ENCODE data around the gene COL5A1.

Gene COL5A1

DNA sequence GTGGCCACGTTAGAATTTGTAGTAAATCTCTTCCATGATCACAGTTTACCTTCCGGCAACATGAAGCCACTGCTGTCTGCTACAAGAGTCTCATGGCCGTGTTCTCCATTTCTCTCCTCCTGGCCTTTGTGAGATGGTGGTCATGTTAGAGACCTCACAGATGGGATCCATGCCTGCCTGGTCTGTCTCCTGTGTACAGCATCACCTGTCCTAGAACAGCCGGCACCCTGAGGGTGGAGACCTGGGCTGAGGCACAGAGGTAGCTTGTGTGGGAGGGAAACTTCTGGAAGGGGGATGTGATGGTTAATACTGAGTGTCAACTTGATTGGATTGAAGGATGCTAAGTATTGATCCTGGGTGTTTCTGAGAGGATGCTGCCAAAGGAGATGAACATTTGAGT, 235.9 kb downstream of the COL5A1 start:
- no peaks in the 10 kb centered on the region for H3K9me3 ChIP-seq (ENCODE audit: control insufficient read depth, insufficient read depth, low read length)
- no peaks in the 10 kb centered on the region for H3K4me1 ChIP-seq (ENCODE audit: control insufficient read depth, insufficient read depth, low read length)
- H3K27ac ChIP-seq (ENCODE audit: low read length), result no peak overlapping the region
- no peak for DNase-seq (ENCODE audit: low read depth, low spot score)
- no peak overlapping the region for H3K4me3 ChIP-seq (ENCODE audit: low read length)
- no peaks in the 10 kb centered on the region for H3K36me3 ChIP-seq (ENCODE audit: control insufficient read depth, insufficient read depth, low read length)
- no CpG with 5 or more reads among the region's 4 CpGs for WGBS (ENCODE audit: insufficient coverage, insufficient read length)
- no peaks in the 10 kb centered on the region for H3K27me3 ChIP-seq (ENCODE audit: control insufficient read depth, insufficient read depth, low read length)

DNA sequence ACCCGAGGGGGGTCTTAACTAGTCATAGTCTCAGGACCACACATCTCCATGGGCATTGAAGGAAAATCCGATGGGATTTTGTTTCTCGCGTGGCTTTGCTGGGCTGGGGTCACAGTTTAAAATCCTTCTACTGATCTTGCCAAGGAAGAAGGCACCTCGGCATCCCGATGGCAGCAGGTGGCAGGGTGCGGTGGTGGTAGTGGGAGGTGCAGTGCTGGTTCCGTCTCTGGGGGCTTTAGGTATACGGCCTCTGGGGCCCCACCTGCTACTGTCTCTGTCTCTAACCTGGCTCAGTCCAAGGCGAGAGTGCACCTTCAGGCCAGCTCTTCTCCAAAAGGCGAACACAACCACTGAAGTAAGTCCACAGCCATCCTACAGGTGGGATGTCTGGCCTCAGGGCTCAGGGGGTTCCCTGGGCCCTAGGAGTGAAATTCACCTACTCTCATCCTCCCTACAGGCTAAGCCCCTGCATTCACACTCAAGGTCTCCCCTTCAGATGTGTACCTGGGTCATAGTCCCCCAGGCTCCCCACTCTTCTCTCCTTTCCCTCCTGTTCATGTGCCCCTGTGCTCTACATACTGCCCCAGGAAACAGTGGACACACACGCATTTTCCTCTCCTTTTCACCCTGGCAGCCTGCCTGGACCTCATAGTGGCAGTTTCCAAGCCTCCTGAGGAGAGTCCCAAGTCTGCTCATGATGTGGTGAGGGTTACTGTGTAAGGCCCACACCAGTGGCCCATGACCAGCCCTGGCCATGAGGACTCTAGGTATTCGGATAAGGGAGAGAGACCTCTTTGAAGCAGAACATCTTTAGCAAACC, 238.3 kb downstream of the COL5A1 start:
- no peaks in the 10 kb centered on the region; the same call in 1 of the 2 replicates for H3K36me3 ChIP-seq (ENCODE audit: control insufficient read depth, insufficient read depth, low read length)
- no CpG with 5 or more reads among the region's 13 CpGs for WGBS (ENCODE audit: insufficient coverage, insufficient read length)
- no peaks in the 10 kb centered on the region for H3K27me3 ChIP-seq (ENCODE audit: control insufficient read depth, insufficient read depth, low read length)
- DNase-seq (ENCODE audit: low read depth, low spot score), result no peak
- no peak overlapping the region for H3K4me3 ChIP-seq (ENCODE audit: low read length)
- H3K4me1 ChIP-seq (ENCODE audit: control insufficient read depth, insufficient read depth, low read length), result no peaks in the 10 kb centered on the region
- no peaks in the 10 kb centered on the region for H3K9me3 ChIP-seq (ENCODE audit: control insufficient read depth, insufficient read depth, low read length)
- H3K27ac ChIP-seq (ENCODE audit: low read length), result no peak overlapping the region

DNA sequence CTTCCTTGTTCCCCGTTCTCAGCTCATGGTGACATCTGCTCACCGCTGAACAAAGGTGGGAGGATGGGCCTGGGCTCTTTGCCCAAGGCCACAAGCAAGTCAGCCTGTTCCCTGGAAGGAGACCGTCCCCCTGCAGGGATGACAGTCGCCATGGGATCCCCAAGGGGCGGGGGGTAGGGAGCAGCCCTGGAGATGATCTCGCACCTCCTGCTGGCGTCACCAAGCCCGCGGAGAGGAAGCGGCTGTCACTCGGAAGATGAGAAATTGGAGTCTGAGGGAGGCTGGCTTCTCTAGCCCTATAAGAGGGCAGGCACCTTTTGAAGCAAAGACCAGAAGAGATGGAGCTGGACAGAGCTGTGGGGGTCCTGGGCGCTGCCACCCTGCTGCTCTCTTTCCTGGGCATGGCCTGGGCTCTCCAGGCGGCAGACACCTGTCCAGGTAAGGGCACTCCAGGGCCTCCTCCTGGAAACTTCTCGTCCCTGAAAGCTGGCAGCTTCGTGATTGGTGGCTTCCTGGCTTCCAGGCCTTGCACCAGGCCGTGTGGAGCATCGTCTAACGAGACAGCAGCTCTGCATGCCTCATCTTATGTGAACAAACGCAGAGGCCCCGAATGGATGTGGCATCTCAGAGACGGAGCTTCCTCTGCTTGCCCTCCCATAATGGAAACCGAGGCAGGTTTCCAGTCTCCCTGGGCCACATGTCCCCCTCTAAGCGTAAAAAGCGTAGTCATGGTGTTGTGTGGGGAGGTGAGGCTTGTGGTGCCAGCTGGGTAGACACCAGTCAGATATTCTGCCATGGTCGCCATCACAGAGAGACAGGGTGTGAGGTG, 239.1 kb downstream of the COL5A1 start, which contains the start of gene FCN2:
TSS of gene FCN2 (plus strand) at position 327 of the 829 bp plus-strand sequence. CDS start at position 339, 12 bp downstream.
- H3K9me3 ChIP-seq (ENCODE audit: control insufficient read depth, insufficient read depth, low read length), result no peaks in the 10 kb centered on the region
- H3K4me1 ChIP-seq (ENCODE audit: control insufficient read depth, insufficient read depth, low read length), result no peaks in the 10 kb centered on the region
- H3K36me3 ChIP-seq (ENCODE audit: control insufficient read depth, insufficient read depth, low read length), result no peaks in the 10 kb centered on the region; the same call in 1 of the 2 replicates
- H3K4me3 ChIP-seq (ENCODE audit: low read length), result no peak within 1 kb of the TSS
- no peaks in the 10 kb centered on the region for H3K27me3 ChIP-seq (ENCODE audit: control insufficient read depth, insufficient read depth, low read length)
- DNase-seq (ENCODE audit: low read depth, low spot score), result no peak
- H3K27ac ChIP-seq (ENCODE audit: low read length), result no peak within 1 kb of the TSS
- no CpG with 5 or more reads among the region's 25 CpGs for WGBS (ENCODE audit: insufficient coverage, insufficient read length)

DNA sequence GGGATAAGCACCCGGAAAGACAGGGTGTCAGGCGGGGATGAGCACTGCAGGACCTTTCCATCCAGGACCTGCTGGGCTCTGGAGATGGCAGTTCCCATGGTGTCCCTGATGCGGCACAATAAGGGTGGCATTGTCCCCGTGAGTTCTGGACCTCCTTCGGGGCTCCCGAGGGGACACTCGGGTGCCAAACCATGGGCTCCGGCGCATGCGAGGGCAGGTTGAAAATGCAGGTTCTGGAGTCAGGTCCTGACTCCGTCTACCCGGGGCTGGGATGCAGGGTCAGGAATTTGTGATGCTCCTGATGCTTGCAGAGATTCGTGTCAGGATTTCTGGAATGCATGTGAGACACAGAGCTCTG, 239.7 kb downstream of the COL5A1 start:
- no peaks in the 10 kb centered on the region for H3K4me1 ChIP-seq (ENCODE audit: control insufficient read depth, insufficient read depth, low read length)
- no peak overlapping the region for H3K27ac ChIP-seq (ENCODE audit: low read length)
- DNase-seq (ENCODE audit: low read depth, low spot score), result no peak
- no peaks in the 10 kb centered on the region for H3K27me3 ChIP-seq (ENCODE audit: control insufficient read depth, insufficient read depth, low read length)
- no peaks in the 10 kb centered on the region for H3K9me3 ChIP-seq (ENCODE audit: control insufficient read depth, insufficient read depth, low read length)
- no CpG with 5 or more reads among the region's 13 CpGs for WGBS (ENCODE audit: insufficient coverage, insufficient read length)
- no peak overlapping the region for H3K4me3 ChIP-seq (ENCODE audit: low read length)
- H3K36me3 ChIP-seq (ENCODE audit: control insufficient read depth, insufficient read depth, low read length), result no peaks in the 10 kb centered on the region; the same call in 1 of the 2 replicates

DNA sequence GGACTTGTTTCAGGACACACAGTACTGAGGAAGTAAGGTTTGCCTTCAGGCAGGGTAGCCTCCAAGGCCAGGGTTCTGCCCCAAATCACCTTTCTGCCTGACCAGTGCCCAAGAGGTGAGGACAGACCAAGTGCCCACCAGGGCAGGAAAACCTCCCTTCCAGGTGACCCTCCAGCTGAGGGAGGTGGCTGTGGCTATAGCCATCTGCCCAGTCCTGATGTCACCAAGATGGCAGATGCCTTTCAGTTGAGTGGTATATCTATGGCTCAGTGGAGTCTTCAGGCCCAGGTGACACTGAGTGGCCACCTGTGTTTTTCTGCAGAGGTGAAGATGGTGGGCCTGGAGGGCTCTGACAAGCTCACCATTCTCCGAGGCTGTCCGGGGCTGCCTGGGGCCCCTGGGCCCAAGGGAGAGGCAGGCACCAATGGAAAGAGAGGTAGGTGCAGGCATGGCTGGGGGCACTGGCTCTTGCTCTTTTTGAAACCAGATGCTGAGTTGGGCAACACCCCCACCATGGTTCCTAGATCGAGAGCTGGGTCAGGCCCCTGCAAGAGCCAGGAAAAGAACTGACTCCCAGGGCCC, 240.7 kb downstream of the COL5A1 start:
- no peaks in the 10 kb centered on the region for H3K9me3 ChIP-seq (ENCODE audit: control insufficient read depth, insufficient read depth, low read length)

DNA sequence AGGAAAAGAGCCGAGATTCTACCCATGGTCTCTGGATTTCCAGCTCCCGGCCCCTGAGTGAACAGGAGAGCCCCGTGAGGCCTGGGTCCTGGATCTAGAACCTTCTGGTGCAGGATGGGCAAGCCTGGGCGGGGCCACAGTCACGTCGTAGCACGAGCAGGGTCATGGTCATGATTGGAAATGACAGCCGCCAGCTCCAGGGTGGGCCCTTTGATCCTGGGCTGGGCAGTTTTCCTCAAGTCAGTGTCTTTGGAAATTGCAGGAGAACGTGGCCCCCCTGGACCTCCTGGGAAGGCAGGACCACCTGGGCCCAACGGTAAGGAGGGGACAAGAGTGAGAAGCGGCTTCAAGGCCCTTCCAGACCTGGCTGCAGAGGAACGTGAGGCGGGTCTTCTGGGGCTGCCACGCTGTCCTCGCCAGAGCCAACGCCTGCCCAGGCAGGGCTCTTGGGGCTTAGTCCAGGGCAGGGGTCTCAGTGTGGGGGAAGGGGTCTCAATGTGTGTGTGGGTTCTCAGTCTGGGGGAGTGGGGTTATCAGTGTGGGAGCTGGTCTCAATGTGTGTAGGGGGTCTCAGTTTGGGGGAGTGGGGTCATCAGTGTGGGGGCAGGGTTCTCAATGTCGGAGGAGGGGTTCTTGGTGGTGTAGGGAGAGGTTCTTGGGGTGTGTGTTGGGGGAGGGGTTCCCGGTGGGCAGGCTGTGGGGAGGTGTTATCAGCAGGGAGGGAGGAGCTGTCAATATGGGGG, 241.6 kb downstream of the COL5A1 start:
- H3K9me3 ChIP-seq (ENCODE audit: control insufficient read depth, insufficient read depth, low read length), result no peaks in the 10 kb centered on the region

More for the DNA sequence above, 240.7 kb downstream of the COL5A1 start:
- Histone ChIP-seq H3K4me3 (ENCODE audit: low read length) (no peak overlapping the region), H3K27ac (ENCODE audit: low read length) (no peak overlapping the region), H3K36me3 (ENCODE audit: control insufficient read depth, insufficient read depth, low read length) (no peaks in the 10 kb centered on the region; the same call in 1 of the 2 replicates), H3K4me1 (ENCODE audit: control insufficient read depth, insufficient read depth, low read length) (no peaks in the 10 kb centered on the region), H3K27me3 (ENCODE audit: control insufficient read depth, insufficient read depth, low read length) (no peaks in the 10 kb centered on the region)
- no peak for DNase-seq (ENCODE audit: low read depth, low spot score)
- WGBS (ENCODE audit: insufficient coverage, insufficient read length), result no CpG with 5 or more reads among the region's 3 CpGs

DNA sequence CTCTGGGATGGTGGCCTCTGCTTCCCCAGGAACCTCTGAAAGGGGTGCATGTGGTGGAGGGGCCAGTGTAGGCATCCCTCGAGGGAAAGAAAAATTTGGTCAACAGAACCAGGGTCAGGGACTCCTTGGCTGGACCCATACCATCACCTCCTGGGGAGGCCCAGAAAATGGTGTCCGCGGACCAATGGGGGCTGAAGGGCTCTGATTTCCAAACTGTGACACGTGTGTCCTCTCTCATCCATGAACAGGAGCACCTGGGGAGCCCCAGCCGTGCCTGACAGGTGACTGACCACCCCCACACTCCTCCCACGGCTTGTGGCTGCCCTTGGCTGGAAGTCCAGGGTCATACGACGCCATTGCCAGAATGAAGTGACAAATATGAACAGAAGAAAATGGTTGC, 242.9 kb downstream of the COL5A1 start:
- no peaks in the 10 kb centered on the region for H3K9me3 ChIP-seq (ENCODE audit: control insufficient read depth, insufficient read depth, low read length)
- no peak overlapping the region for H3K27ac ChIP-seq (ENCODE audit: low read length)
- no peaks in the 10 kb centered on the region for H3K4me1 ChIP-seq (ENCODE audit: control insufficient read depth, insufficient read depth, low read length)
- H3K27me3 ChIP-seq (ENCODE audit: control insufficient read depth, insufficient read depth, low read length), result no peaks in the 10 kb centered on the region
- H3K36me3 ChIP-seq (ENCODE audit: control insufficient read depth, insufficient read depth, low read length), result no peaks in the 10 kb centered on the region; the same call in 1 of the 2 replicates
- H3K4me3 ChIP-seq (ENCODE audit: low read length), result no peak overlapping the region
- DNase-seq (ENCODE audit: low read depth, low spot score), result no peak
- WGBS (ENCODE audit: insufficient coverage, insufficient read length), result no CpG with 5 or more reads among the region's 8 CpGs

More for the DNA sequence above, 241.6 kb downstream of the COL5A1 start:
- Histone ChIP-seq H3K4me3 (ENCODE audit: low read length) (no peak overlapping the region), H3K36me3 (ENCODE audit: control insufficient read depth, insufficient read depth, low read length) (no peaks in the 10 kb centered on the region; the same call in 1 of the 2 replicates), H3K4me1 (ENCODE audit: control insufficient read depth, insufficient read depth, low read length) (no peaks in the 10 kb centered on the region), H3K27me3 (ENCODE audit: control insufficient read depth, insufficient read depth, low read length) (no peaks in the 10 kb centered on the region), H3K27ac (ENCODE audit: low read length) (no peak overlapping the region)
- no CpG with 5 or more reads among the region's 18 CpGs for WGBS (ENCODE audit: insufficient coverage, insufficient read length)
- no peak for DNase-seq (ENCODE audit: low read depth, low spot score)

DNA sequence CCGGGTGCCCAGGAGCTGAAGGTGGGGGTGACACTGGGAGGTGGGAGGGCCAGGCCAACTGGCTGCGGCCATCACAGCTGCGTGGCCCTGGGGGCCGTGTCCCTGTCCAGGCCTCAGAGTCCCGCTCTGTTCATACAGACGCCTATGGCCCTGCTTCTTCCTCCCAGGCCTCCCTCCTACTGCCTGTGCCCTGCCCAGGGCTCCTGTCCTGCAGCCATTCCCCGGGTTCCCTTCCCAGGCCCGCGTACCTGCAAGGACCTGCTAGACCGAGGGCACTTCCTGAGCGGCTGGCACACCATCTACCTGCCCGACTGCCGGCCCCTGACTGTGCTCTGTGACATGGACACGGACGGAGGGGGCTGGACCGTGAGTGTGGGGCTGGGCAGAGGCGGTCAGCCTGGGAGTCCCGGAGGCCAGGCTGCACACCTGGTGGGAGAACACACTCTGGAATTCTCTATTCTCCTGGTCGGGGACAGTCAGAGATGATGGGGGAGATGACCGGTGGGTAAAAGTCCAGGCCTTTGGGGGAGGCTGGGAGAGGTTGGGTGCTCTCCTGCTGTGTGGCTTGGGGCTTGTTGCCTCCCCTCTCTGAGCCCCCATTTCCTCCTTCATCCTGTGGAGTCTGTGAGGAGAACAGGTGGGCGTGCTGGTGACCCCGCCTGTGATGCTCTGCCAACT, 243.5 kb downstream of the COL5A1 start:
- no peak overlapping the region for H3K4me3 ChIP-seq (ENCODE audit: low read length)
- no CpG with 5 or more reads among the region's 22 CpGs for WGBS (ENCODE audit: insufficient coverage, insufficient read length)
- no peak for DNase-seq (ENCODE audit: low read depth, low spot score)
- no peak overlapping the region for H3K27ac ChIP-seq (ENCODE audit: low read length)
- no peaks in the 10 kb centered on the region for H3K4me1 ChIP-seq (ENCODE audit: control insufficient read depth, insufficient read depth, low read length)
- H3K36me3 ChIP-seq (ENCODE audit: control insufficient read depth, insufficient read depth, low read length), result no peaks in the 10 kb centered on the region; the same call in 1 of the 2 replicates
- no peaks in the 10 kb centered on the region for H3K9me3 ChIP-seq (ENCODE audit: control insufficient read depth, insufficient read depth, low read length)
- H3K27me3 ChIP-seq (ENCODE audit: control insufficient read depth, insufficient read depth, low read length), result no peaks in the 10 kb centered on the region

DNA sequence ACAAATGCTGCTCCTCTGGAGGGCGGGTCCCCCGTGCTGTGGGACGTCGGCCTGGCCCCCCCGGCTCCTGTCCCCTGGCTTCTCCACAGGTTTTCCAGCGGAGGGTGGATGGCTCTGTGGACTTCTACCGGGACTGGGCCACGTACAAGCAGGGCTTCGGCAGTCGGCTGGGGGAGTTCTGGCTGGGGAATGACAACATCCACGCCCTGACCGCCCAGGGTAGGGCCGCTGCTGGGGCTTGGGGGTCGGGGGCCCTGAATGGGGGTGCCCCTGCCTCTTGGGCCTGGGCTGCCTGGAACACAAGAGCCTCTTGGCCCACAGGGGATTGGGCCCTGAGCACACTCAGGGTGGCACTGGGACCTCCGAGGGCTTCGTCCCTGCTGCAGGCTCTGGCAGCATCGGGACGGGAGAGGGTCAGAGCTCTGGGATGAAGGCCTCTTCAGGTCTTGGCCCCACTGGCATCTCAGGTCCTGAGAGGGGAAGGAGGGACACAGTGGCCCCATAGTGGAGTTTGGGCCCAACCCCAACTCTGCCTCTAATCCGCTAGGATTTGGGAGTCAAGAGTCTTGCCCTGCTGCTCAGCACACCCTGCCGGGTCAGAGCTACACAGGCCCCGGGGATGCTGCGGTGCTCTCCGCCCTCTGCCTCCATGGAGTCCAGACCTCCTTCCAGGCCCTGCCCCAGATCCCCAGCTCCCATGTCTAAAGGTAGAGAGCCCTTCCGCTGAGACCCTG, 244.2 kb downstream of the COL5A1 start:
- H3K9me3 ChIP-seq (ENCODE audit: control insufficient read depth, insufficient read depth, low read length), result no peaks in the 10 kb centered on the region
- H3K4me1 ChIP-seq (ENCODE audit: control insufficient read depth, insufficient read depth, low read length), result no peaks in the 10 kb centered on the region
- H3K4me3 ChIP-seq (ENCODE audit: low read length), result no peak overlapping the region
- no peak for DNase-seq (ENCODE audit: low read depth, low spot score)
- no peaks in the 10 kb centered on the region for H3K27me3 ChIP-seq (ENCODE audit: control insufficient read depth, insufficient read depth, low read length)
- no peaks in the 10 kb centered on the region; the same call in 1 of the 2 replicates for H3K36me3 ChIP-seq (ENCODE audit: control insufficient read depth, insufficient read depth, low read length)
- H3K27ac ChIP-seq (ENCODE audit: low read length), result no peak overlapping the region
- WGBS (ENCODE audit: insufficient coverage, insufficient read length), result no CpG with 5 or more reads among the region's 24 CpGs

All from iPS DF 6.9 (cell line).